Measurements from ENCODE around the gene ZBTB47.

The ZBTB47 gene

GRCh38 chr3:42652611-42653302, 740 bp upstream of the ZBTB47 start:
- DNase-seq (ENCODE audit: low read depth in 3 of 3) = no peak

- no peak for DNase-seq (ENCODE audit: low read depth in 3 of 3)
Observed at GRCh38 chr3:42653303-42653559, 266 bp upstream of the ZBTB47 start.

- DNase-seq (ENCODE audit: low read depth in 3 of 3) = no peak
Observed at GRCh38 chr3:42654331-42655201, 1.1 kb downstream of the ZBTB47 start.

- DNase-seq (ENCODE audit: low read depth in 3 of 3) = no peak
Observed at GRCh38 chr3:42655331-42655888, 1.9 kb downstream of the ZBTB47 start.

GRCh38 chr3:42655980-42656679, 2.6 kb downstream of the ZBTB47 start:
- no peak for DNase-seq (ENCODE audit: low read depth in 3 of 3)

GRCh38 chr3:42656680-42657610, 3.4 kb downstream of the ZBTB47 start:
- no peak for DNase-seq (ENCODE audit: low read depth in 3 of 3)

GRCh38 chr3:42657675-42658074, 4.2 kb downstream of the ZBTB47 start:
- DNase-seq (ENCODE audit: low read depth in 3 of 3) = no peak

- no peak for DNase-seq (ENCODE audit: low read depth in 3 of 3)
Observed at GRCh38 chr3:42658091-42658770, 4.7 kb downstream of the ZBTB47 start.

GRCh38 chr3:42658771-42659390, 5.4 kb downstream of the ZBTB47 start:
- DNase-seq (ENCODE audit: low read depth in 3 of 3) = no peak

- DNase-seq (ENCODE audit: low read depth in 3 of 3) = no peak
Observed at GRCh38 chr3:42659451-42660130, 6.1 kb downstream of the ZBTB47 start.

GRCh38 chr3:42660131-42660715, 6.7 kb downstream of the ZBTB47 start:
- no peak for DNase-seq (ENCODE audit: low read depth in 3 of 3)

- no peak for DNase-seq (ENCODE audit: low read depth in 3 of 3)
Observed at GRCh38 chr3:42660898-42661297, 7.4 kb downstream of the ZBTB47 start.

- DNase-seq (ENCODE audit: low read depth in 3 of 3) = no peak
Observed at GRCh38 chr3:42661593-42662022, 8.1 kb downstream of the ZBTB47 start.

- no peak for DNase-seq (ENCODE audit: low read depth in 3 of 3)
Observed at GRCh38 chr3:42662037-42662812, 8.7 kb downstream of the ZBTB47 start.

GRCh38 chr3:42662813-42663535, 9.5 kb downstream of the ZBTB47 start:
- no peak for DNase-seq (ENCODE audit: low read depth in 3 of 3)

GRCh38 chr3:42663581-42664437, 10.3 kb downstream of the ZBTB47 start:
- DNase-seq (ENCODE audit: low read depth in 3 of 3) = no peak

- no peak for DNase-seq (ENCODE audit: low read depth in 3 of 3)
Observed at GRCh38 chr3:42664438-42664803, 10.9 kb downstream of the ZBTB47 start.
